ENCODE measurements around the gene ZFAND3.
A peak's percentile ranks its signal among the peaks of the same experiment; 100 is the strongest.
"Not testable (repeated sequence)": the region's sequence is repeated elsewhere in the genome, so short reads cannot be mapped to it uniquely, and the experiment has no call there.

The ZFAND3 gene

DNA sequence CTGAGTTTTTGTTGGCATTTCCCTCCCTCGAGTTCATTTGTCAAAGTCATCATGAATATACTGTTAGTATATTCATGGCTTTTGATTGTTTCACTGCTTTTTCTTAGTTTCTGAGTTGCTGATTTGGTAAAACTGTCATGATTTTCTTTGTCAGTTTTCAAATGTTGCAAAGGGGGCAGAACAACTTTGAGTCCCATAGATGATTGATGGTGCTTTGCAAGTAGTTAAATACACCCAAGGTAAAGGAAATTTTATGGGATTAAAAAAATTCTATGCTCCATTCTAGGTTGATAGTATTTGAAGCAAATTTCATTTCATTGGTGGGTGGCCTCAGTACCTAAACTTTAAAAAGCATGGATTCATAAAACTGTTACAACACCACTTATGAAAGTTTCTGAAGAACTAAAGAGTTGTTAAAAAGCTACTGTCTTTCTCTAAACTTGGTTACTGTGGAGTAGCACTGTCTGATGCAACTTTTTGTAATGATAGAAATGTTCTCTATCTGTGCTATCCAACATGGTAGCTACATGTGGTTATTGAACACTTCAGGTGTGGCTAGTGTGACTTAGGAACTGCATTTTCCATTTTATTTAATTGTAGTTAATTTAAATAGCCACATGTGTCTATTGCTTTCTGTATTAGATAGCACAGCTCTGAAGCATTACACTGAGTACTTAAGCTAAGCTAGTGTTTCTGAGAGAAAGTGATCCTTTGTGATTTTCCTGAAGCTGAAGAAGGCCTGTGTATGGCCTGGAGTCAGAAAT lies 153.6 kb downstream of the ZFAND3 start:
- no peak for DNase-seq (ENCODE audit: low read depth in 2 of 2)

DNA sequence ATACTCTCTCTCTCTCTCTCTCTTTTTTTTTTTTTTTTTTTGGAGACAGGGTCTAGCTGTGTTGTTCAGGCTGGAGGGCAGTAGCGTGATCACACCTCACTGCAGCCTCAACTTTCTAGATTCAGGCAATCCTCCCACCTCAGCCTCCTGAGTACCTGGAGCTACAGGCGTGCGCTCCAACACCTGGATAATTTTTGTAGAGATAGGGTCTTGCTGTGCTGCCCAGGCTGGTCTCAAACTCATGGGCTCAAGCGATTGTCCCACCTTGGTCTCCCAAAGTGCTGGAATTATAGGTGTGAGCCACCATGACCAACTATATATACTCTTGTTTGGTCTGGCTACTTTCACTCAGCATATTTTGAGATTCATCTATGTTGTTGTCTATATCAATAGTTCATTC lies 154.9 kb downstream of the ZFAND3 start:
- DNase-seq (ENCODE audit: low read depth in 2 of 2) = no peak

DNA sequence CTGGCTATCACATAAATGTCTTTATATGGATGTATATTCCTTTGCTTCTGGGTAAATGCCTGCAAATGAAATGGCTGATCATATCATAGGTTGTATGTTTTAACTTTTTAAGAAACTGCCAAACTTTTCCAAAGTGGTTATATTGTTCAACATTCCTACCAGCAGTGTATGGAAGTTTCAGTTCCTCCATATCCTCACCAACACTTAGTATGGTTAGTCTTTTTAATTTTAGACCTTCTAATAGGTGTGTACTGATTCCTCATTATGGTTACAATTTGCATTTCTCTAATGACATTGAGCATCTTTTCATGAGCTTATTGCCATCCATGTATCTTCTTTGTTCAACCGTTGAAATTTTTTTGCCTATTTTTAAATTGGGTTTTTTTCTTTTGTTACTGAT lies 155.4 kb downstream of the ZFAND3 start:
- DNase-seq (ENCODE audit: low read depth in 2 of 2) = no peak

DNA sequence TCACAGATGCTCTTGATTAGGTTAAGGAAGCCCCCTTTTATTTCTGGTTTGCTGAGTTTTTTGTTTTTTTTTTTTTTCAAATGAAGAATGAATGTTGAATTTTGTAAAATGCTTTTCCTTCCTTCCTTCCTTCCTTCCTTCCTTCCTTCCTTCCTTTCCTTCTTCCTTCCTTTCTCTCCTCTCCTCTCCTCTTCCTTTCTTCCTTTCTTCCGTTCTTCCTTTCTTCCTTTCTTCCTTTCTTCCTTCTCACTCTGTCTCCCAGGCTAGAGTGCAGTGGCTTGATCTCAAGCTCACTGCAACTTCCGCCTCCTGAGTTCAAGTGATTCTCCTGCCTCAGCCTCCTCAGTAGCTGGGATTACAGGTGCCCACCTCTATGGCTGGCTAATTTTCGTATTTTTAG lies 158.2 kb downstream of the ZFAND3 start:
- no peak for DNase-seq (ENCODE audit: low read depth in 2 of 2)

DNA sequence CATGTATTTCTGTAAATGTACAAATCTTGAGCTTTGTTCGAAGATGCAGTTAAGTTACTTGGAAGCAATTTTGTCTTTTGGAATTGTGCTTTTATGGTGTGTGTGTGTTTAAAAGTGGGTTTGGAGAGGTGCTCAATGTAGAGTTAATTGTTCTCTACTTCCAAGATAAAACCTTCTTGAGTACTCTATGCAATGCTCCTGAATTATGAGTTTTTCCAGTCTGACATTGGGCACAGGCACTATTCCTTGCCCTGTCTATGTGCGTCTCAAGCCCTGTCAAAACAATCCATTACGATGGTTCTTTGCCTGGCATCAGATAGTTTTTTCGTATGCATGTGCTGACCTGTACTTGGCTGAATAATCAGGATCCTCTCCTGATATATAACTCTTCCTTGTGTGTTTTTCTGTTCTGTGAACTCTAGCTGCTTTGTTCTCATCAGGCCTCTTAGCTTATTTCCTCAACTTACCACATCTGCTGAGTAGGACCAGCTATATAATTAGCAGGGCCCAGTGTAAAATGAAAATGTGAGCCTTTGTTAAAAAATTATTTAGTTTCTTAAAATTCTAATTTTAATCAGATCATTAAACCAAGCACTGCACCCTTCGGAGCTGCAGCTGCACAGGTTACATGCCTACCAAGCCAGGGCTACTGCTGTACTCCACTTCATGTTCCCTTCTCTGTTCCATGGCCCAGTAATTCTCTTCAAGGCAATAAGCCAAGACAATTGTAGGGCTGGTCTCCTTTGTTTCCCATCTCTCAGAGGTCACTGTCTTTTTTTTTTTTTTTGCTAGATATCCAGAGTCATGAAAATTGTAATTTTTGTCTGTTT lies 160.1 kb downstream of the ZFAND3 start:
- no peak for DNase-seq (ENCODE audit: low read depth in 2 of 2)

DNA sequence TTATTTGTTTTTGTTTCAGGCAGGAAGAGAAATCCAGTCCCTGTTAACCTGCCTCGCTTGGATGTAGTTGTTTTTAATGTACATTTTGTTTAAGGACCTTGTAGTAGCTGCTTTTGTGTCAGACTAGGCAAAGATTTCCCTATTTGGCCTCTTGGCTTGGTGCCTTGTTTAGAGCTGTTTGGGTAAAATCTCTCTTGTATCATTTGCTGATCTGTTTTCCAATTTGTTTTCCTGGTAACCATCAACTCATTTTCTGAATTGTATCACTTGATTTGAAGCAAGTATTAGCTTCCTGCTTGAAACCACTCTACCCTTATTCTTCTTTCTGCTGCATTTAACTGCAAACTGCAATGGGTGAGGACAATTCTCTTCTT lies 160.7 kb downstream of the ZFAND3 start:
- DNase-seq (ENCODE audit: low read depth in 2 of 2) = no peak

DNA sequence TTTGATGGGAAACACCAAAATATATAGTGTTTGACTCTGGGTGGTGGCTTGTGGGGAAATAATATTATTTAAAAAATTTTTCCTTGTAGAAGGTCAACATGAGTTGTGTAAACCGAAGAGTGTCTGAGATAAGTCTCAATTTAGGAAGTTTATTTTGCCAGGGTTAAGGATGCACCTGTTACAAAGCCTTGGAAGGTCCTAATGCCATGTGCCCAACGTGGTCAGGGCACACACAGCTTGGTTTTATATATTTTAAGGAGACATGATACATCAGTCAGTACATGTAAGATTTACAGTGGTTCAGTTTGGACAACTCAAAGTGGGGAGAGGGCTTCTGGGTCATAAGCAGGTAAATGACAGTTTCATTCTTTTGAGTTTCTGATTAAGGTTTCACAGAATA lies 162.1 kb downstream of the ZFAND3 start:
- DNase-seq (ENCODE audit: low read depth in 2 of 2) = no peak

DNA sequence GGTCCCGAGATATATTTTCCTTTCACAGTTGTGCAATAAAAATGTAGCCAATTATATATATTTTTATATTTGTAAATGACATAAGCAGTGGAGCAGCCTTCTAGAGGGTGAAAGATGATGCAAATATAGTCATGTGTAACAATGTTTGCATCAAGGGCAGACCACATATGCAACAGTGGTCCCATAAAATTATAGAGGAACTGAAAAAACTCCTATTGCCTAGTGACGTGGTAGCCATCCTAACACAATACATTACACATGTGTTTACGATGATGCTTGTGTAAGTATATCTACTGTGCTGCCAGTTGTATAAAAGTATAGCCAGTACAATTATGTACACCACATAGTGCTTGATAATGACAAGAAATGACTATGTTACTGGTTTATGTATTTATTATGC lies 162.8 kb downstream of the ZFAND3 start:
- no peak for DNase-seq (ENCODE audit: low read depth in 2 of 2)

DNA sequence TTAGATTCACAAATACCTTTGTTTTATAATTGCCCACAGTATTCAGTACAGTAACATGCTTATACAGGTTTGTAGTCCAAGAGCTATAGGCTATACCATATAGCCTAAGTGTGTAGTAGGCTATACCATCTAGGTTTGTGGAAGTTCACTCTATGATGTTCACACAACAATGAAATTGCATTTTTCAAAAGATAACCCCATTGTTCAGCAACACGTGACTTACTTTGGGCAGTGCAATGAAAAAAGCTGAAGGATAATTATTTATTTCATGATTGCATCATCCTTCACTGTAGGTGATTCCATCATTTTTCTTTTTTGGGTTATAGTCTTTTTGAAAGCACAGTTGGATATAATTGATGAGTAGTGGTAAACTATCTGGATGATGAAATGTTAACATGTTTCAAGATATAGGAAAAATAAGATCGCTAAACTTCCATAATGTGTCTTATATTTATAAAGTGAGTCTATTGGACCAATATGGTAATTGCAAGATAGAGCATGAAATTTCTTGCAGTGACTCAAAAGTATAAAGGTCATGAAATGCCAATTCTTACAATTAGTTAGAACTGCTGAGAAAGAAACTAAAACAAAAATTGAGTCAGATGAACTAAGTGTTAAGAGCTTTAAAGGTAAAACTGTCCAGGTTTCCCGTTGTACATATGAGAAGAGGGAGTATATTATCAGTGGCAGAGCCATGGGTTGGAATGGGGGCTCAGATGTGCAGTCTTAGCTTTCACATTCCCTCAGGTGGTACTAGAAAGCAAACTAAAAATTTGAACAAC lies 164.4 kb downstream of the ZFAND3 start:
- DNase-seq (ENCODE audit: low read depth in 2 of 2) = no peak

DNA sequence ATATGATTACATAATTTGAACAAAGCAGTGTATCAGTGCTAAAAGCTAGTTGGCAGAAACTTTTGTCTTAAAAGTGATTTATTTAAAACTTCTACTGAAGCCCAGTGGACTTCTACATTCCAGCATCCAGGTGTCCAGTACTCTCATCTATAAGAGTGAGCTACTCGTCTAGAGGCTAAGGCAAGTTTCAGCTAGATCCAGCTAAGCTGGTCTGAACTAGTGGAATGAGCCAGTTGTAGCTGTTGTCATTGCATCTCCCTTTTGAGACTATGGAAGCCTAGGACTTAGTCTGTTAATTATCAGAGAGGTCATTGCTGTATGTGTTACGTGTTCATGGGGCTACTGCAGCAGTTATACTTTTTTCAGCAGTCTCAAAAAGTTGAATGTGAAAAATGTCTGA lies 165.1 kb downstream of the ZFAND3 start:
- no peak for DNase-seq (ENCODE audit: low read depth in 2 of 2)

DNA sequence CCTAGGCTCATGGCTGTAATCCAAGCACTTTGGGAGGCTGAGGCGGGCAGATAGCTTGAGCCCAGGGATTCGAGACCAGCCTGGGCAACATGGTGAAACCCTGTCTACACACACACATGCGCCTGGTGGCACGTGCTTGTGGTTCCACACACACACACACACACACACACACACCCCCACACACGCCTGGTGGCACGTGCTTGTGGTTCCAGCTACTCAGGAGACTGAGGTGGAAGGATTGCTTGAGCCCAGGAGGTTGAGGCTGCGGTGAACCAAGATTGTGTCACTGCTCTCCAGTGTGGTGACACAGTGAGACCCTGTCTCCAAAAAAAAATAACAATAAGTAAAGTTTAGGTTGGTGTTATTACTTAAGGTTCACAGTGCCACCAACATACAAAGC lies 165.8 kb downstream of the ZFAND3 start:
- DNase-seq (ENCODE audit: low read depth in 2 of 2) = peak; percentile 26 to 30

DNA sequence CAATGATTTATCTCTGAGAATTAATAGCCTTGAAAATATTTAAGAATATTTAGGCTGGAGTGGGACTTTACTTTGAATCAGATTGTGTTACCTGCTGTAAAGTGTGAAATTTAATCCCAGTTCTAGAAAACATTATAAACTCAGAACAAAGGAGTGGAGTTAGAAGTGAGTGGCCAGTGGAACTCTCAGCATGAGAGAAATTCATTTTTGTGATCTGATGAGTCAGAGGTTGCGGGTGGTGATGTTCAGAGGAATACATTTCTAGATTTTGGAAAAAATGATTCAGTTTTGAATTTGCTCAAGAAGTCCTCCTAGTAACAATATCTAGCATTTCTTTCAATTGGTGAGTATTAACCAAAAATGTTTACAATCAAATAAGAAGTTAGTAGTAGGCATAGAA lies 167.5 kb downstream of the ZFAND3 start:
- DNase-seq (ENCODE audit: low read depth in 2 of 2) = no peak

DNA sequence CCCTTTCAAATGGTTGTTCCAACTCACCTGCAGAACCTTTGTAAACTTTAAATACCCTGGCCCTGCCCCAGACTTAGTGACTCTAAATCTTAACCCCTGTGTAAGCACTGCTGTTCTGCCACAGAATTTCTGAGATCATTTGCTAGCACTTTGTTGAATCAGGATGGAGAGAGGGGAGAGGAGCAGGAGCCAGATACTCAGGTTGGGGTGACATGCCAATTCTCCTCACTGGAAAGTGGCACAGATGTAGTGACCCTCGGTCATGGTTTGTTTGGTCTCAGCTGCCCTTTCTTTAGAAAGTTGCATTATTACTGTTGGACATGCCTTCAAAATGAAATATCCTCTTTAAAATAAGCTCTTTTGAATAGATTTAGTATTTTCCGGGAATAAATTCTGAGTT lies 168.0 kb downstream of the ZFAND3 start:
- no peak for DNase-seq (ENCODE audit: low read depth in 2 of 2)

DNA sequence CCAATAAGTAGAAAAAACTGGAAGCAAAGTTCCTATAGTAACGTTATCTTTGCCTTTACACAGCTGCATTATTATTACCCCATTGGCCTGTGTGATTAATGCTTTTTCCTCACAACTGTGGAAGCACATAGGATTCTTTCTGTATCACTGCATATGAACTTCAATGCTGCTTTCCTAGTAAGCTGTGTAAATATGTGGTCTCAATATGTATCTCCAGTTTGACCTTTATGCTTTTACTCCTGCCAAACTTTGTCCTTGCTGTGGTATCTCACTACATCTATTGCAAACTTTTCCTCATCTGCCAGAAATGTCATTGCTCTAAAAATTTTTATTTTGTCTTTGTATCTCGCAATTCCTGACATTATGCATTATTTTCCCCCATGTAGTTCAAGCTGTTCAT lies 168.6 kb downstream of the ZFAND3 start:
- DNase-seq (ENCODE audit: low read depth in 2 of 2) = no peak

DNA sequence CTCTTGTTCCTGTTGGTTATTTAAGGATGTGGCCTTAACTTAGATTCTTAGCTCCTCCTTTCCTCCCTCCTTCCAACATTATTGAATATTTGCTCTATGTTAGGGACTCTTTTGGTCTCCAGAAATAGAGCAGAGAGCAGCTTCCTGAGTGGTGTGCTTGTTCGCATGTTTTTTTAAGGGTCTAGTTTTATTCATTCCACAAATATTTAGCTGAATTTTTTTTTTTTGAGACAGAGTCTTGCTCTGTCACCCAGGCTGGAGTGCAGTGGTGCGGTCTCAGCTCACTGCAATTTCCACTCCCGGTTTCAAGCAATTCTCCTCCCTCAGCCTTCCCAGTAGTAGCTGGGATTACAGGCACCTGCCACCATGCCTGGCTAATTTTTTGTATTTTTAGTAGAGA lies 169.2 kb downstream of the ZFAND3 start:
- no peak for DNase-seq (ENCODE audit: low read depth in 2 of 2)

DNA sequence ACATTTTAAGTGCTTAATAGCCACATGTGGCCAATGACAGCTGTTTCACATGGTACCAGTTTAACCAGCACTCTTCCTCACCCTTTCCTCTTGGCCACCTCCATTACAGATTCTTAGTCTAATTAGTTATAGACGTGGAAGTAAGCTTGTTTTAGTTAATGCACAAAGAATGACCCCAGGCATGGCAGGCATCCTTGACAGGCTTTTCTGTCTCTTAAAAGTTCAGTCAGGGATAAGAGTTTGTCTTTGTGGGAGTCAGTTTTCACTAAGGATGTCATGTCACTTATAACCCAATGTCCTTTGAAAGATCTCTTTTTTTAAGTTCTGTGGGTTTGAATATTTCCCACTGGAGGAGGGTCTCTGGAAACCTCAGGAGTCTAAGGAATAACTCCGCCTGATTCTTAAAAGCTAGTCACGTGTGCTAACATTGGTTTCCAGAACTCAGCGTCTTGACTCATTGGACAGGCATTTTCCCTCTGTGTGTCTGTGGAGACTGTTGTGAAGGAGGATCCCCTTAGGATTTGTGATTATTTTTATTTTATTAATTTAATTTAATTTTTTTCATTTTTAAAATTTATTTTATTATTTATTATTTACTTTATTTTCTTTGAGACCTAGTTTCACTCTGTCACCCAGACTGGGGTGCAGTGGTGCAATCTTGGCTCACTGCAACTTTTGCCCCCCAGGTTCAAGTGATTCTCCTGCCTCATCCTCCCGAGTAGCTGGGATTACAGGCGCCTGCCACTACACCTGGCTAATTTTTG lies 171.4 kb downstream of the ZFAND3 start:
- no peak for DNase-seq (ENCODE audit: low read depth in 2 of 2)

DNA sequence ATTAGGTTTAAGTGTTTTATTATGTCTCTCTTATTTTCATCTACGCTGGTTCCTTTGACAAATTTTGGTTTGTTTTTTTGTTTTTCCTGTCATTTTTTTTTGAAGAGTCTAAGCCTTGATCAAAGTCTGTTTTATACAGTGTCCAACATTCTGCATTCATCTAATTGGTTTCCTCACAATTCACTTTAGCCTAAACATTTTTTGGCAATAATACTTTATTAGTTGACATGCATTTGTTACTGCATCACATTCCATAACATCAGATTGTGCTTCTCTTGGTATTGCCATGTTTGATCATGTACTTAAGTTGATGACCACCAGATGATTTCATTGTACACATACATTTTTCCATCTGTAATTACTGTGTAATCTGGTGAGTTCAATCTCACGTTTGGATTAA lies 173.2 kb downstream of the ZFAND3 start:
- DNase-seq (ENCODE audit: low read depth in 2 of 2) = no peak

DNA sequence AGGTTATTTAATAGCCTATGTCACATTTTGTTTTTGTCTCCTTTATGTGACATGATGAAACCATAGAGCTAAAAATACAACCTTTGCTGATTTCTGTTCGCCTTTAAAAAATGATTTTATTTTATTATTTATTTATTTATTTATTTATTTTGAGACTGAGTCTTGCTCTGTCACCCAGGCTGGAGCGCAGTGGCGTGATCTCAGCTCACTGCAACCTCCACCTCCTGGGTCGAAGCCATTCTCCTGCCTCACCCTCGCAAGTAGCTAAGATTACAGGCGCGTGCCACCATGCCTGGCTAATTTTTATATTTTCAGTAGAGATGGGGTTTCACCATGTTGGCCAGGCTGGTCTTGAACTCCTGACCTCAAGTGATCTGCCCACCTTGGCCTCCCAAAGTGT lies 173.7 kb downstream of the ZFAND3 start:
- DNase-seq (ENCODE audit: low read depth in 2 of 2) = not testable (repeated sequence)

DNA sequence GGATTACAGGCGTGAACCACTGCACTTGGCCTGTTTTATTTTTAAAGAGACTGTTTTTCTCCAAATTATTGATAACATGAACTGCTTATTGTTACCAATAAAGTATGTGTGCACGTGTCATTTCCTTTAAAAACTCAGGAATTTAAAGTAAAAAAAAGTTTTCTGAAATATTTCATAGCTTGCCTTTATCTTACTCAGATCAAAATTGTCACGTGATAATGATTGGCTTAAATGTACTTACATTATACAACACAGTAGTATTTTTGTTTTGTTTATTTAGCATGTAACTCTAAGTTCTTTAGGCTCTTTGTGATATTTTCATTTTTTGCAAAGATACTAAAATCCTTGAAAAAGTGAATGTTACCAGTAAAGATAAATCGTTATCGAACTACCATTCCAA lies 174.1 kb downstream of the ZFAND3 start:
- no peak for DNase-seq (ENCODE audit: low read depth in 2 of 2)

DNA sequence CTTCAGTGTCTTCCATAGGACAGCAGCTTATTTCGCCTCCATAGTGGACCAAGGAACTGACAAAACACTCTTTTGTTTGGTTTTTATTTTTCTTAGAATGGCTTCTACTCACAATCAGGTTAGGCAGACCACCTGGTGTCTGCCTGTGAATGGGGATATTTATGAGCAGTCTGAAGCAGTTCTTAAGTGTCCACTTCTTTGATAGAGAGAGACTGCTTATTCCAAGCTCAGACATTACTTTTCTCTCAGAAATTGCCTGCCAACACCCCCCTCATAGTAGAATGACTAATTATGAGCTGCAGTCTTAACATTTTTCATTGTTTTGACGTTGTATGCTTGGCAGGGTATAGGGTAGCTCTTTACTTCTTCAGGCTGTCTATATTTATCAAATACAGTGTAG lies 174.7 kb downstream of the ZFAND3 start:
- DNase-seq (ENCODE audit: low read depth in 2 of 2) = no peak

DNA sequence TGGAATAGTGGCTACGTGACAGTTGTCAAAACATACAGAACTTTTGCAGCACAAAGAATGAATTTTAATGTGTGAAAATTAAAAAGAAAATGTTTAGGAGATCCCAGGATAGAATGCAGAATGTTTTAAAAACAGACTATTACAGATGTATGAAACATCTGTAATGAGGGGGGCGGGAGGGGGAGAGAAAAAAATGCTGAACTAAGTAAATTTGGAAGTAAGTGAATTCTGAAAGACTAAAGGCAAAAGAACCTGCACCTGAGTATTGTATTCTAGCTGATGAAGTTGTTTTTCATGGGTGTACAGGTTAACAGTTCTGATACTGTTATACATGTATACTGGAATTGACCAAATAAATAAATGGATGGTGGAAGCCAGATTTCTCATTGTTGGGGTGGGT lies 178.8 kb downstream of the ZFAND3 start:
- no peak for DNase-seq (ENCODE audit: low read depth in 2 of 2)

DNA sequence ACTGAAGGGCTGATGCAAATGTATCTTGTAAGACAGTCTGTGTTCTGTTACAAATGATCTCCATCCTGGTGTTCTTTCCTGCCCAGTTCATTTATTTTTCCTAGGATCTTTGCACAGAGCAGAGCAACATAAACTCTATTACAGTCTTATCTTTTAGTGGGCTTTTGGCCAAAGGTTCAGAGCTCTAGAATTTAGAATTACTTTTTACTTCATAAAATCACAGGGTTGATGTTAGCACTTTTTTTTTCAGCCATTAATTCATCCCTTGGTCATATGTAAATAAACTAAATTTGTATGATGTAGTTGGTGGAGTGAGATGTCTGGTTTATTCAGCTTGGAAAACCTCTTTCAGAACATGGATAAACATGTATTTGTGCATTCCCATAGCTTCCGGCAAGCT lies 181.9 kb downstream of the ZFAND3 start:
- DNase-seq (ENCODE audit: low read depth in 2 of 2) = no peak
